Activated effector memory CD4-positive, alpha-beta T cell treated with Interleukin-2 at 50 U/mL for 16 hours (primary cell): ENCODE results near the gene DDX31.
"Not testable (repeated sequence)": the region's sequence is repeated elsewhere in the genome, so short reads cannot be mapped to it uniquely, and the experiment has no call there.

Source experiments
- DNase-seq: peaks from one replicate; pipeline ENCODE4 v3.0.0-alpha.2; 2020

The DDX31 gene

GRCh38 chr9:132669698-132670456, at the start of gene DDX31:
TSS of gene DDX31 (minus strand) at chr9:132669983. CDS start at chr9:132669934, 49 bp downstream.
- DNase-seq, result peak; percentile 82

DNA sequence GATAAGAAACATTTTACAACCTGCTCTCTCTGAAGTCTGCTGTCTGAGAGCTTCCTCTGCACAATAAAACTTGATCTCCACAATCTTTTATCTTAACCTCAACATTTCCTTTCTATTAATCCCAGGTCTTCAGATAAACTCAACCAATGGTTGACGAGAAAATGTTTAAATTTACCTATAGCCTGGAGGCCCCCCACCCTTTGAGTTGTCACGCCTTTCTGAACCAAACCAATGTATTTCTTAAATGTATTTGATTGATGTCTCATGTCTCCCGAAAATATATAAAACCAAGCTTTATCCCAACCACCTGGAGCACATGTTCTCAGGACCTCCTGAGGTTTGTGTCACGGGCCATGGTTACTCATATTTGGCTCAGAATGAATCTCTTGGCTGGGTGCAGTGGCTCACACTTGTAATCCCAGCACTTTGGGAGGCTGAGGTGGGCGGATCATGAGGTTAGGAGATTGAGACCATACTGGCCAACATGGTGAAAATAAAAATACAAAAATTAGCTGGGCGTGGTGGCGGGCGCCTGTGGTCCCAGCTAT, 48.7 kb upstream of the DDX31 start:
- not testable (repeated sequence) for DNase-seq

DNA sequence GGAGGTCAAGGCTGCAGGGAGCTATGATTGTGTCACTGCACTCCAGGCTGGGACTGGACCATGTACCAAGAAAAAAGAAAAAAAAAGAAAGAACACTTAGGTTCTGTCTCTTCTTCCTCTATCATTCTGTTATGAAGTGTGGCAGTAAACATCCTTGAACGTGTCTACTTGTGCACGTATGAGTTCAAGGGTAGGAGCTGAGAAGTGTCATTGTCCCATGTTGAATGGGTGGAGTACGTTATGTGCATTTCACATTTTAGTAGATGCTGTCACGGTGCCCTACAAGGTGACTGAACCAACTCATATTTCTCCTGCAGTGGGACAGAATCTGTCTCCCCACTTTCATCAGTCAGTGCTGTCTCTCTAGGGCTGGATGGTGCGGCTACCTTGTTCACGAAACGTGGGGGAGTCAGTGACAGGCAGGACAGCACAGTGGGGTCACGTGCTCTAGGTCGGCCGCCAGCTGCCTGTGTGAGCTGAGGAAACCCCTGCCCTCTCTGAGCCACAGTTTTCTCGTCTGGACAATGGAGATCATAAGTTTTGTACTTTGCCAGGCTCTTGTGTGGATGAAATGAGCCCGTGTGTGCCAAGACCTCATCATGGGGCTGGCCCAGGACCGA, 47.7 kb upstream of the DDX31 start:
- DNase-seq, result no peak

DNA sequence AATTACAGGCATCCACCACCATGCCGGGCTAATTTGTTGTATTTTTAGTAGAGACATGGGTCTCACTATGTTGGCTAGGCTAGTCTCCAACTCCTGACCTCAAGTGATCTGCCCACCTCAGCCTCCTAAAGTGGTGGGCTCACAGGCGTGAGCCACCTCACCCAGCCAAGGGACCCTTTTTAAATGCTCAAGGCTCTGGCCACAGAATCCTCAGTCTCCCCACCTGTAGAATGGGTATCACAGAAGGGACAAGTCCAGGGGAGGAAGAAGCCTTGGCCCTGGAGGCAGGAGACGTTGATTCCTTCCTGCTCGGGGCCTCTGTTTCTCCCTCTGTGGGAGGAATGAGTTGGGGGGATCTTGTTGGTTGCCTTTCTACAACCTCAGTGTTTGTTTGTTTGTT, 46.2 kb upstream of the DDX31 start:
- DNase-seq, result no peak

GRCh38 chr9:132712753-132713152, 43.0 kb upstream of the DDX31 start:
- DNase-seq, result no peak

- DNase-seq, result no peak
Observed at GRCh38 chr9:132711846-132712245, 42.1 kb upstream of the DDX31 start.

GRCh38 chr9:132711152-132711551, 41.4 kb upstream of the DDX31 start:
- DNase-seq, result not testable (repeated sequence)

- no peak for DNase-seq
Observed at GRCh38 chr9:132710333-132710732, 40.5 kb upstream of the DDX31 start.

DNA sequence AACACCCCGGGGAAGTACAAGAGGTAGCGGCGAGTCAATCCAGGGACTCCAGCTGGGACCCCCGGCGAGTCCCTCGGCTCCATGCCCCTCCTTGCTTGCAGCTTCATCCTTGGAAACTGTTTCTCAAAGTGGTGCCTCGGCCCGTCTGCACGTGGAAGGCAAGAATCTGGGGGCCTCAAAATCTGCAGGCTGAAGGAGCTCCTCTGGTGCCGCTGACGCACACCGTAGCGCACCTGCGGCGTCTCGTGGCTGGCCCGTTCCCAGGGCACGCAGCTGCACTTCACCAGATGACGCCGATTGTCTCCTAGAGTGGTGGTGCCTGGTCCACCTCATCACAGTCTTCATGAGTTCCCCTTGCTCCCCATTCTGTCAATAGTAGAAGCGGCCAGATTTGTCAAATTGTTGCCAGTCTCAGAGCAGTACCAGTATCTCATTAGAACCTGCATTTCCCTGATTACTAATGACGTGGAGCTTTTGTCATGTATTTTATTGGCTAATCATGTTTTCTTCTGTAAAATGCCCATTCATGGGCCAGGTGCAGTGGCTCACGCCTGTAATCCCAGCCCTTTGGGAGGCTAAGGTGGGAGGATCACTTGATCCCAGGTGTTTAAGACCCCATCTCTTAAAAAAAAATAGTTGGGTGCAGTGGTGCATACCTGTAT, 39.1 kb upstream of the DDX31 start:
- no peak for DNase-seq

DNA sequence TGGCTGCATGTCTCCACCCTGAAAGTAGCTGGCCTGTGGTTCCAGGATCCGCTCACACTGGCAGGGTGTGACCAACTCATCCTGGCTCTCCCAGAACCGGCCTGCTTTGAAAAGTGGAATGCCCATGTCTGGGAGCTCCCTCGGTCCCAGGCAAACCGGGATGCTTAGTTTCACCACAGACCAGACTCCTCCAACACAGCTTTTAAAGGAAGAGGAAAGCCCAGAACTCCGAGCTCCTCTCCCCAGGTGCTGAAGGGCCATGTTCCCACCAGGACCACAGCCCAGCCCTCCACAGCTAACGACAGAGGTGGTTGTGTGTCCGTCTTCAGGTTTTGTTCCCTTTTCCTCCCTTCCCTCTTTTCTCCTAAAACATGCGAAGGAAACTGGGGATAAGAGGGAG, 38.5 kb upstream of the DDX31 start:
- DNase-seq, result no peak

- no peak for DNase-seq
Observed at GRCh38 chr9:132703336-132703735, 33.6 kb upstream of the DDX31 start.

- no peak for DNase-seq
Observed at GRCh38 chr9:132702254-132702653, 32.5 kb upstream of the DDX31 start.

- DNase-seq, result no peak
Observed at GRCh38 chr9:132699956-132700355, 30.2 kb upstream of the DDX31 start.

GRCh38 chr9:132698989-132699388, 29.2 kb upstream of the DDX31 start:
- DNase-seq, result no peak

DNA sequence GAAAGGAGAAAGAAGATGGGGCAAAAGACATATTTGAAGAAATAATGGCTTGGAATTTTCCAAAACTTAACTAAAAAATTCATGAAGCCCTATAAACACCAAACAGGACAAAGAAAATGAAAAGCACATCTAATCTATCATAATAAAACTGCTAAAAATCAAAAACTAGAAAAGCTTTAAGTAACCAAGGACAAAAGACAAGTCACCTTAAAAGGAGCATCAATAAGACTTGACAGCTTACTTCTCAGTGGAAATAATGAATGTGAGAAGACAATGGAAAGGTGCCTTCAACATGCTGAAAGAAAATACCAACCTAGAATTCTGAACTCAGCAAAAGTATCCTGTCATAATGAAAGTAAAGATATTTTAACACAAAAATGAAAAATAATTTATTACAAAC, 27.4 kb upstream of the DDX31 start:
- no peak for DNase-seq

- no peak for DNase-seq
Observed at GRCh38 chr9:132694144-132694543, 24.4 kb upstream of the DDX31 start.

- DNase-seq, result no peak
Observed at GRCh38 chr9:132690696-132691095, 20.9 kb upstream of the DDX31 start.

GRCh38 chr9:132683873-132684272, 14.1 kb upstream of the DDX31 start:
- no peak for DNase-seq

- DNase-seq, result no peak
Observed at GRCh38 chr9:132681561-132681960, 11.8 kb upstream of the DDX31 start.

- no peak for DNase-seq
Observed at GRCh38 chr9:132679946-132680625, 10.3 kb upstream of the DDX31 start.

DNA sequence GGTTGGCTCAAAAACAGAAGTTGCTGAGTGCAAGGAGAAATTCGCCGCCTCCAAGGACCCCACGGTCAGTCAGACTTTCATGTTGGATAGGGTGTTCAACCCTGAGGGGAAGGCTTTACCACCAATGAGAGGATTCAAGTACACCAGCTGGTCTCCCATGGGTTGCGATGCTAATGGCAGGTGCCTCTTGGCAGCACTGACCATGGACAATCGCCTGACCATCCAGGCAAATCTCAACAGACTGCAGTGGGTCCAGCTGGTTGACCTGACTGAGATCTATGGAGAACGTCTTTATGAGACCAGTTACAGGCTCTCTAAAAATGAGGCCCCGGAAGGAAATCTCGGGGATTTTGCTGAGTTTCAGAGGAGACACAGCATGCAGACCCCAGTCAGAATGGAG, 8.2 kb upstream of the DDX31 start:
- DNase-seq, result no peak

DNA sequence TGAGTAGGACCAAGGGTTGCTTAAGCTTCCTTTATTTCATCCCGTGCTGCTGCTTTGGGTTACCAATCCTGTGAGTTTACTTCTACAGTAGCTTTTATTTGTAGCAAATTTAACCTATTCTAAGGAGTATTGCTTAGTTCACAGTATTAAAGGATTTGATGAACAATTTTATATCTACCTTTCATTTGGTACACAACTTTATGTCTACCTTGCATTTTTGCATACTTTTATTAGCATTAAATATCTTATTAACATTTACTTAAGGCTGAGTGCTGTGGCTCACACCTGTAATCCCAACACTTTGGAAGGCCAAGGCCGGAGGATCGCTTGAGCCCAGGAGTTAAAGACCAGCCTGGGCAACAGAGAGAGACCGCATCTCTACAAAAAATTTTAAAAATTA, 4.7 kb upstream of the DDX31 start:
- no peak for DNase-seq

DNA sequence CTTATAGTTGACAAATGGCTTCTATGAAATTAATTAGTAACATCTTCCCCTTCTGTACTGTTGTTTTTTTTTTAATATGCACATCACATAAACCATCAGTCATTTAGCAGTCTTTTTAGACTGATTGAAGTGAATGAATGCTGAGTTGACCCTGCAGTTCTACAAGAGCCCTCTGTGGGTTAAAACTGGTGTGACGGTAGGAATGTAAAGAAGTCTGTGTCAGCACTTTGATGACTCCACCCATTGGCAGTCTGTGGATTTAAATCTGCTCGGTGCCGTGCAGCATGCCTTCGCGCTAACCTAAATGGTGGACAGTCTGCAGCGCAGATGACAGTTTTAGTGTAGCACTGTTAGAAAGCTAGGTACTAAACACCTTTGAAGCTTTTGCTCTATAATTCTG, 3.6 kb upstream of the DDX31 start:
- DNase-seq, result no peak

GRCh38 chr9:132672413-132672690, 2.6 kb upstream of the DDX31 start:
- no peak for DNase-seq
